Activated CD4-positive, alpha-beta T cell treated with anti-CD3 and anti-CD28 coated beads, Interleukin-10, Interleukin-2, amounts not matched to agents 100 ng/mL and 50 ng/mL, durations not matched to agents 16 hours and 8 hours (primary cell): ENCODE results near the gene KLHL3.

Experiments
- DNase-seq: peaks from one replicate; pipeline ENCODE4 v3.0.0-alpha.2; 2020

The KLHL3 gene

GRCh38 chr5:137605411-137605810 is 130.5 kb downstream of the KLHL3 start:
- DNase-seq: no peak

GRCh38 chr5:137604348-137605095 is 131.4 kb downstream of the KLHL3 start:
- no peak for DNase-seq

- no peak for DNase-seq
These were observed 132.0 kb downstream of the KLHL3 start for GRCh38 chr5:137603891-137604290.

DNA sequence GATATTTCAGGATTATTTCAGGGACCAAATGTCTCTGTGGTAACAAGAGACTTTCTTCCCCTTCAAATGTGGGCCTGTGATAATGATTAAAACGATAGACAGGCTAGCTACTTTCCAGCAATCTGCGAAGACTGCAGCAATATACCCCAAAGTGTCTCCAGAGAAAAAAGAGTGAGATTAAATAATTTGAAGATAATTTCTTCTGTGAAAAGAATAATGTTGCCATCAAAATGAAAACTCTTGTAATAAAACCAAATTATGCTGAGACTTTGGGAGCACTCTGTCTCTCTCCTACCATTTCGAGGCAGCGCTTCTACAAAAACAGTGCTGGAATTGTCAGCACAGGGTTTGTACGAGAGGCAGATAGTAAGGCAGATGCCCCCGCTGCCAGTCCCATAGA is 132.5 kb downstream of the KLHL3 start:
- DNase-seq: no peak

GRCh38 chr5:137602721-137603273 is 133.1 kb downstream of the KLHL3 start:
- DNase-seq: no peak

- no peak for DNase-seq
These were observed 135.0 kb downstream of the KLHL3 start for GRCh38 chr5:137600721-137601360.

DNA sequence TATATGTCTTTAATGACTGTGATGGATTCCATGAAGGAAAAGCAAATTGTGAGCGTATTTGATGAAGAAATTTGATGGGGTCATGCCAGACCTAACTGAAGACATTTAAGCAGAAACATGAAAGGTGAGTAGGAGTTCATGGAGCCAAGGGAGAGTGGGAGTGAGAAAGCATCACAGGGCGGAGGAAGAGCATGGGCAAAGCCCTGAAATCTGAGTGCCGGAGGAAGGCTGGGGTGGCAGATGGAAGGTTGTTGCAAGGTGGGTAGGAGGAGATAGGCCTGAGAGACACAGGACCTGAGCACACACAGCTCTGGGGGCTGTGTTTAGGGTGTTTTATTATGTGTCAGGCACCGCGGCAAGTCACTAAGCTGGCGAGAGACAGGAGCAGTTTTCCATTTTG is 136.4 kb downstream of the KLHL3 start:
- DNase-seq: no peak

DNA sequence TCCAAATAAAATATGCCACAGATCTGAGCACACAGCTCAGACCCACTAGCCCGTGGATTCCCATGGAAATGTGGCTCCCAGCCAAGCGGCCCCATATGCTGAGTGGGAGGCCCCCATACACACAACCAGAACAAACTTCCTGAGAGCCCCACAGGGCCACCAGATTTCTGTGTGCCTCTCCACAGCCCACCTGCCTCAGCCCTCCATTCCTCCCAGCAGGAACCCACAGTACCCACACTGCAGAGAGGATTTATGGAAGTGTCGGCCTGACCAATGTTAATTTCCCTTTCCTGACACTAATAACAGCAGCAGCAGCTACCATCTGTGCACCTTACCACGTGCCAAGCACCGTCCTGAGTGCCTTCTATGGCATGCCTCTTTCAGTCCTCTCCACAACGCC is 137.5 kb downstream of the KLHL3 start:
- DNase-seq: no peak

DNA sequence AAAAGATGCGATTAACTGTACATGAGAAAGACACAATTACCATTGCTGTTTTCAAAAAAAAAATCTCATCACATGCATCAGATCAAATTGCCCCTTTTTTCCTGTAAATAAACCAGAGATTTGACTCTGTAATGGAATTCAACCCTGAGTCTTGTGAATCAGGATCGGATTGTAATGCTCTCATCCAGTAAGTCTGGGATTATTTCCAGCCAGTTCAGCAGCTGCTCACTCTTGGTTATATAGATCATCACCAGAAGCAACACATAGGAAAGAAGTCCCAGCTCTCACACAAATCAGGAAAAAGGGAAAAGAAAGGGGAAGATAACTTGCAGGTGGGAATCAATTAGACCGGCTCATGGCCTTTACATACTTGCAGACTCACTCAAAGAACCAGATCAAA is 138.9 kb downstream of the KLHL3 start:
- DNase-seq: no peak

DNA sequence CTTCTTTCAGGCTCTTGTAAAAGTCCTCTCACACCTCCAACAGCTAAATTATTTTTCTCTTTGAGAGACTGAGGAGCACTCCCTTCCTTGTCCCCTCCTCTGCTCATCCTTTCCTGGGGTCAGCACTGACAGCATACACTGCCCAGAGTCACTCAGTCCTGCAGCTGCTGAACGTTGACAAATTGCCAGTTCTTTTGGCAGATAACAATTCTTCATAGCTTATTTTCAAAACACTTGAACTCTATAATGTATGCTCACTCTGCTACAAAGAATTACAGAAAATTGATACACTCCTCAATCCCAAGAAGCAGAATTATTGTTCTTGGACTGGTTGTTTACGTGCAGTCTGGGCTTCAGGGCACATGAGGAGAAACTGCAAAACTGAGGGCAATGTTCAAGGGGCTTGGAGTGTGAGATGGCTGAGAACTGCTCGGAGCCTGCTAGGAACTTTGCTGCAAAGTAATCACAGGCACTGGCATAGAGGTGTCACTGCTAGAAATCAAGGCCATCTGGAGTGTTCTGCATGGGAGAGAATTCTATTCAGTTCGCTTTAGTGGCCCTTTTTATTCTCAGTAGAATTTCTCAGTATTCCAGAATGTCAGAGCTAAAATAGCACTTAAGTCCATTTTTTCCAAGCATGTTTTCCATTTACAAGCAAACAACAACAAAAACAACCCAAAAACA is 140.4 kb downstream of the KLHL3 start:
- no peak for DNase-seq

DNA sequence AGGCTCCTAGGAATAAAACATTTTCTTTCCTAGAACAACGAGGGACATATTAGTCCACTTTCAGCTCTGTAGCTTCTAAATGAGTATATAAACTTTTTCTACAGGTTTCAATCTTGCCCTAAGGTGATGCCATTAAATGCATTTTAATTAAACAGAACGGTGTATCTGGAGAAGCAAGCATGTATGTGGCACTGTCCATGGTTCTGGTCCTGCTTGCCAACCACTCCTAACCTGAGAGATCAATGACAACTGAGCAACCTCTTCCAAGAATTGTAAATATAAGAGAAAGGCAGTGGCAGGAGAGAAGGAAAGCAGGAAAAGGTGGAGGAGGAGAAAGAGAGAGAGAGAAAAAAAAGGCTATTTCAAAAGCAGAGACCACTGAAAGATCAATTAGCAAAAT is 141.2 kb downstream of the KLHL3 start:
- no peak for DNase-seq

- no peak for DNase-seq
These were observed 143.6 kb downstream of the KLHL3 start for GRCh38 chr5:137592317-137592716.

GRCh38 chr5:137589185-137589584 is 146.7 kb downstream of the KLHL3 start:
- DNase-seq: no peak

- DNase-seq: no peak
These were observed 148.0 kb downstream of the KLHL3 start for GRCh38 chr5:137587919-137588318.

DNA sequence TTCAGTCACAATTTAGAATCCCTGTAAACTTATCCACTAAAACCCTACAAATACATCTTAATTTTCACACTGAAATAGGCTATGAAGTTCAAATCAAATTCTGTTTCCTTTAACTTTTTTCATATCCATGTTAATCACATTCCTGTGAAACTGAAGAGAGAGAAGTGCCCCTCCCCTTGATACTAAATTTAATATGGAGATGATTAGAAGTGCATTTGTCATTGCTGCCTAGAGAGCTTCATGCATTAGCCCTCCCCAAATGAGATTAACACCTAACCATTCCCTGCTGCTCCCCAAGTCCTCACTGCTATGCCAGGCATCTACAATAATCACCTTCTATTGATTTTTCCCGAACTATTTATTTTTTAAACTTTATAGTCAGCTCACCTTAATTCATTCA is 151.6 kb downstream of the KLHL3 start:
- no peak for DNase-seq

DNA sequence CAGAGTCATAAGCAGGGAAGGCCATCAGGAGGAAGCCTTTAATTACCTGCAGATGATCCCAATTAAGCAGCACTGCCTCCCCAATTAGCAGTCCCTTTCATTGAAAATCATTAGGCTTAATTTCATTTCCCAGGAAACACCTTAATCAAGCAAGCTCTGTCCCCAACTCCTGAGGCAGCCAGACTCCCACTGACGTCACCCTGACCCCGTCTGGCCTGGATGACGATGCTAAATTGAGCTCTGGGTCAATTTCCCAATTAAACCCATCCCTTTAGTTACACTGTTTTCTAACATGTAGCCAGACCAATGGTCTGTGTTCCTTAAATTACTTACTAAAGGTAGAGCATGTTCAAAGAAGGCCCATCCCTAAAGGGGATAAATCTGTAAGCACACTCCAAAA is 152.8 kb downstream of the KLHL3 start:
- DNase-seq: no peak

GRCh38 chr5:137582218-137582617 is 153.7 kb downstream of the KLHL3 start:
- DNase-seq: no peak

DNA sequence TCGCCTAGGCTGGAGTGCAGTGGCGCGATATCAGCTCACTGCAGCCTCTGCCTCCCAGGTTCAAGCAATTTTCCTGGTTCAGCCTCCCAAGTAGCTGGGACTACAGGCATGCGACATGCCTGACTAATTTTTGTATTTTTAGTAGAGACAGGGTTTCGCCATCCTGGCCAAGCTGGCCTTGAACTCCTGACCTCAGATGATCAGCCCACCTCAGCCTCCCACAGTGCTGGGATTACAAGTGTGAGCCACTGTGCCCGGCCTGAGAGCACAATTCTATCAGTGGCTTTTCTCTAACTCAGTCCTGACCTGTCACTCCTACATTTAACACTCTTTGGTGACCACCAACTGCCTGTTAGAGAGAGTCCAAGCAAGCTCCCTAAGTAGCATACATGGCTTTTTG is 154.1 kb downstream of the KLHL3 start:
- no peak for DNase-seq

DNA sequence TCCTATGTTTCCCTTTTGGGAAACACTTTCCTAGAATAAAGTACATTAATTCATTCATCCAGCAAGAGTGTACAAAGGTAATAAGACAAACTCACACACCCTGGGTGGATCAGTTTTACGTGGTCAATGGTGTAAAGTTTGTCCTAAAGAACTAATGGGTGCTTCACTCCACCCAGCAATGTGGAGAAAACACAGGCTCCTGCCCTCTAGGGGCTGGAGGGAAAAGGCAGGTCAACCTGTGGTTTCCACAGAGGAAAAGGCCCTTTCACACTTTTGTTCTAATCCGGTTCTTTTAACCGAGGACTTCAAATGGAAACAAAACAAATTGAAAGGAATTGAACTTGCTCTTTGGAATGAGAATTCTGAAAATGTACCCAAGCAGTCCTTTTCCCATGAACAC is 155.9 kb downstream of the KLHL3 start:
- no peak for DNase-seq

DNA sequence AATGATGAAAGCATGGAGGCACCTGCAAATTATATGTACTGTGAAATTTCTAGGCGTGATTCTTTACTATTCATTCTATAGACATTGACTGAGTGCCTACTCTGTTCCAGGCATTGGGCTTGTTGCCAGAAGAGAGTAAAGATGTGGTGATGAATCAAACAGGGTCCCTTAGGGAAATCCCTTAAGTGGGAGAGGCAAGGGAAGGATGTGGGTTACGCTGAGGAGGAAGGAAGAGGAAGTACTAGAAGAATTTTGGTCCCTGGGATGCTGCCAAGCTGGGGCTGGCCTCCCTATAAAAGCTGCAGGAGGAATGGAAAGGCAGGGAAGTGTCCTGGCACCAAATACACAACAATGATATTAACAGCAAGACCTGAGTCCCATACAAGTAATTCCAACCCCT is 160.0 kb downstream of the KLHL3 start:
- no peak for DNase-seq

- DNase-seq: no peak
These were observed 160.7 kb downstream of the KLHL3 start for GRCh38 chr5:137575211-137575610.

- DNase-seq: no peak
These were observed 162.5 kb downstream of the KLHL3 start for GRCh38 chr5:137573376-137573775.

DNA sequence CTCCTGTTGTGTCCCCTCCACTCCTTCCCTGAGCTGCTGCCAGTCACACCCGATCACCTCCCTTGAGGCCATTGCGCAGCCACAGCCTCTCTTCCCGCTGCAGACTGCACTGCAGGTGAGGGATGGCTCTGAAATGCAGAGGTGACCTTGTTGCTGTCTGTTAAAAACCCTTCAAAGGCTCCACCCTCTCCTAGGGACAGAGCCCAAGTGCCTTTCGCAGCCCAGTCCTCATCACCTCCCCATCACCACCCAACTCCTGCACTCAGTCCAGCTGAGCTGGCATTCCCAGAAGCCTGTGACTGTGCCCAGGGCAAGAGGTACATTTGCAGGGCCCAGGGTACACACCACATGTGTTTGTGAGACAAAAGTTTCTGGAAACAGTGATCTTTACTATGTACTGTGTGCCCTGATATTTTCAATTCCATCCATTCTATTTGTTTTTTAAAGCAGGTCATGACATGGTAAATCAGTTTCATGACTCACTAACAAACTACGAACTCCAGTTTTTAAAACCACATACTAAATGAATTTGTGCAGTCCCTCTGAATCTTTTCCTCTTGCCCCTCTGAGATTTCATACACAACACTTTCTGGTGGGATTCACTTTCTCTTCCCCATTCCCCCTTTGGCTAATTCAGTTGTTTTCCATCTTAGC is 163.7 kb downstream of the KLHL3 start:
- no peak for DNase-seq
